OCI-LY7 (cell line): Measurements from ENCODE around the gene RASSF10. TPM values are rescaled to one million over a fixed set of nuclear protein-coding genes. Genes with fewer than 3 reads are reported as not detected.

ENCODE experiments used
- Bru-seq: library from RNA; stranded (reverse); fragments of 400-500 nt; gene quantifications from one replicate; lab custom pipeline; 2021; lab: Mats Ljungman, UMichigan
- BruChase-seq, 2 experiments: library from RNA; stranded (reverse); fragments of 400-500 nt; gene quantifications; one replicate each; lab custom pipeline; 2021; lab: Mats Ljungman, UMichigan
- BruUV-seq: library from RNA; stranded (reverse); fragments of 400-500 nt; replicated peaks from 2 replicates; lab custom pipeline; 2021; lab: Mats Ljungman, UMichigan
- CTCF ChIA-PET: fragments of 300-600 bp; sonication (Branson Sonifier 250); formaldehyde crosslinking; loops from one replicate; lab custom pipeline; 2022; ENCODE audit warnings: antibody characterized with exemption; ENCODE audit not compliant: unreplicated experiment; lab: Charles Lee
- POLR2A ChIA-PET: fragments of 300-600 bp; sonication (Branson Sonifier 250); formaldehyde crosslinking; loops from one replicate; lab custom pipeline; 2022; ENCODE audit warnings: antibody characterized with exemption; lab: Charles Lee
- DNase-seq: peaks from one replicate; pipeline ENCODE4 v3.0.0-alpha.2; 2015; ENCODE audit warnings: low spot score
- H2AFZ ChIP-seq: fragments of 200-600 bp; sonication (generic), shearing (Covaris generic); 2 replicates; pipeline ENCODE4 v1.6.1; 2014; ENCODE audit warnings: mild to moderate bottlenecking, antibody characterized with exemption, low read length, moderate library complexity
- H3K27ac ChIP-seq: fragments of 200-600 bp; sonication (generic); 2 replicates; pipeline ENCODE4 v1.5.1; 2014; ENCODE audit warnings: mixed run types, low read depth, mild to moderate bottlenecking, moderate library complexity, low read length, inconsistent platforms; ENCODE audit not compliant: poor library complexity, severe bottlenecking
- H3K36me3 ChIP-seq: fragments of 200-600 bp; sonication (generic); 2 replicates; pipeline ENCODE4 v1.6.1; 2014; ENCODE audit warnings: mild to moderate bottlenecking, antibody characterized with exemption, low read length, moderate library complexity, mixed read lengths; ENCODE audit not compliant: insufficient read depth
- H3K4me1 ChIP-seq: fragments of 200-600 bp; sonication (generic); 2 replicates; pipeline ENCODE4 v1.5.1; 2014; ENCODE audit warnings: mild to moderate bottlenecking, low read length; ENCODE audit not compliant: insufficient read depth, poor library complexity, severe bottlenecking
- H3K4me2 ChIP-seq: fragments of 200-600 bp; sonication (generic); 2 replicates; pipeline ENCODE4 v1.6.1; 2014; ENCODE audit warnings: mild to moderate bottlenecking, low read length
- H3K4me3 ChIP-seq: fragments of 200-600 bp; sonication (generic); 2 replicates; pipeline ENCODE4 v1.5.1; 2014; ENCODE audit warnings: mild to moderate bottlenecking, low read depth, low read length; ENCODE audit not compliant: poor library complexity, severe bottlenecking
- H3K79me2 ChIP-seq: fragments of 200-600 bp; sonication (generic); 2 replicates; pipeline ENCODE4 v1.6.1; 2016; ENCODE audit warnings: low read depth, mild to moderate bottlenecking, low read length, moderate library complexity, mixed read lengths; ENCODE audit not compliant: insufficient read depth
- H3K9me2 ChIP-seq: fragments of 200-600 bp; sonication (generic); 2 replicates; pipeline ENCODE4 v1.6.1; 2016; ENCODE audit warnings: mild to moderate bottlenecking, low read length, mixed read lengths; ENCODE audit not compliant: insufficient read depth
- H3K9me3 ChIP-seq: fragments of 200-600 bp; sonication (generic); 2 replicates; pipeline ENCODE4 v1.6.1; 2014; ENCODE audit warnings: mild to moderate bottlenecking, mixed run types, low read length, mixed read lengths
- H4K20me1 ChIP-seq: fragments of 200-600 bp; sonication (generic); 2 replicates; pipeline ENCODE4 v1.6.1; 2014; ENCODE audit warnings: mild to moderate bottlenecking, antibody characterized with exemption, low read length, moderate library complexity, mixed read lengths; ENCODE audit not compliant: insufficient read depth
- CTCF ChIP-seq: fragments of 200-600 bp; sonication (generic); conservative IDR thresholded peaks from 2 replicates; pipeline ENCODE4 v1.5.1; 2014; ENCODE audit warnings: mild to moderate bottlenecking, antibody characterized with exemption, low read length, moderate library complexity, mixed read lengths
- EZH2phosphoT487 ChIP-seq: fragments of 200-600 bp; sonication (generic); IDR thresholded peaks from 2 replicates; pipeline ENCODE4 v1.6.1; 2018; ENCODE audit warnings: low read depth, borderline replicate concordance, mild to moderate bottlenecking, mixed run types, antibody characterized with exemption, low read length, moderate library complexity, mixed read lengths
- intact Hi-C: fragments of 100-400 bp; cut with micrococcal nuclease; formaldehyde crosslinking; loops from one replicate; pipeline ENCODE4 v1.10.0; 2022; ENCODE audit not compliant: unreplicated experiment
- long read RNA-seq: library from polyadenylated mRNA; stranded (forward); transcript quantifications from one replicate; pipeline ENCODE4 v2.0.0, GENCODE V29; 2022
- total RNA-seq, 2 experiments: library from RNA; depleted of rRNA in 1 of 2; stranded (reverse); fragments of >200 nt in 1 of 2; shearing (Covaris generic) in 1 of 2; gene quantifications; 2 replicates each; pipeline ENCODE4 v1.2.3, GENCODE V29; 2014 to 2022

The RASSF10 gene
- total RNA-seq (2014; rRNA removed; shearing (Covaris generic)) (not detected in 2 replicates), total RNA-seq (2022) (not detected in 2 replicates), Bru-seq, nascent RNA (not detected), BruChase-seq, experiment 1, labeled RNA remaining after a 6-hour chase (not detected), BruChase-seq, experiment 2, labeled RNA remaining after a 2-hour chase (not detected)
- long read RNA-seq: 0 reads

- Histone ChIP-seq H3K36me3 (no peaks in the 10 kb centered on the region), H2AFZ (no peak within 1 kb of the TSS), H3K9me2 (no peaks in the 10 kb centered on the region), H3K79me2 (no peaks in the 10 kb centered on the region), H3K4me1 (no peaks in the 10 kb centered on the region), H4K20me1 (no peaks in the 10 kb centered on the region), H3K4me3 (no peak within 1 kb of the TSS), H3K9me3 (no peaks in the 10 kb centered on the region), H3K27ac (no peak within 1 kb of the TSS), H3K4me2 (no peak within 1 kb of the TSS)
- POLR2A ChIA-PET: no interaction called here
- no peak for DNase-seq
- TF ChIP-seq CTCF: no peak
- TF ChIP-seq EZH2phosphoT487: no peak
- intact Hi-C loops: no loop called here
- no TSS peak for BruUV-seq
- CTCF ChIA-PET: no interaction called here
Measured at GRCh38 chr11:13008625-13009475, at the start of gene RASSF10. Gene RASSF10, plus strand, starts transcription at chr11:13009316. Its CDS starts 261 bp downstream, at chr11:13009577.

- no TSS peak for BruUV-seq
- intact Hi-C loops: no loop called here
- H3K4me3 ChIP-seq: no peak overlapping the region
- H3K36me3 ChIP-seq: no peaks in the 10 kb centered on the region
- POLR2A ChIA-PET: interaction anchor here (0.7 kb wide), 1 partner anchor 677 kb away, joined by 3 read pairs; no protein-coding TSS in a partner anchor
- peaks cover 6% of the 10 kb centered on the region for H3K4me1 ChIP-seq
- no peak for DNase-seq
- H3K79me2 ChIP-seq: no peaks in the 10 kb centered on the region
- H3K27ac ChIP-seq: no peak overlapping the region
- CTCF ChIA-PET: no interaction called here
- no peaks in the 10 kb centered on the region for H4K20me1 ChIP-seq
- no peak overlapping the region for H3K4me2 ChIP-seq
- TF ChIP-seq EZH2phosphoT487 (no peak), CTCF (no peak)
- H3K9me2 ChIP-seq: no peaks in the 10 kb centered on the region
- H3K9me3 ChIP-seq: no peaks in the 10 kb centered on the region
- H2AFZ ChIP-seq: peak overlapping the region; percentile 10; the same call in 1 of the 2 replicates
Measured at GRCh38 chr11:12961615-12962014, 47.5 kb upstream of the RASSF10 start.
